PC-3 (cell line): Measurements from ENCODE around the gene PTPN22. TPM values are rescaled to one million over a fixed set of nuclear protein-coding genes. Genes with fewer than 3 reads are reported as not detected.

Source experiments
- ATAC-seq: fragments of 200-7000 bp; cut with Tn5 transposase; 2 replicates; pipeline ENCODE4 v1.9.1; 2020; ENCODE audit warnings: mild to moderate bottlenecking, moderate library complexity
- BruUV-seq: library from RNA; stranded (reverse); fragments of 400-500 nt; replicated peaks from 2 replicates; lab custom pipeline; 2021; lab: Mats Ljungman, UMichigan
- CTCF ChIA-PET: fragments of 300-600 bp; sonication (Branson Sonifier 250); formaldehyde crosslinking; loops from one replicate; lab custom pipeline; 2022; ENCODE audit warnings: antibody characterized with exemption; lab: Charles Lee
- POLR2A ChIA-PET: fragments of 300-600 bp; sonication (Branson Sonifier 250); formaldehyde crosslinking; loops from one replicate; lab custom pipeline; 2022; ENCODE audit warnings: antibody characterized with exemption; ENCODE audit not compliant: unreplicated experiment; lab: Charles Lee
- DNase-seq: peaks from one replicate; pipeline ENCODE4 v3.0.0-alpha.2; 2015
- H2AFZ ChIP-seq: fragments of 300-600 bp; sonication (generic); 2 replicates; pipeline ENCODE4 v1.6.0; 2016; ENCODE audit warnings: antibody characterized with exemption, low read length
- H3F3A ChIP-seq: fragments of 300-600 bp; sonication (generic); one replicate; pipeline ENCODE4 v1.6.0; 2017; ENCODE audit warnings: antibody characterized with exemption, low read length, control low read depth, mild to moderate bottlenecking; ENCODE audit not compliant: unreplicated experiment
- H3K27ac ChIP-seq: fragments of 300-600 bp; sonication (generic); 2 replicates; pipeline ENCODE4 v1.5.1; 2016; ENCODE audit warnings: mild to moderate bottlenecking, low read length
- H3K27me3 ChIP-seq: fragments of 300-600 bp; sonication (generic); 2 replicates; pipeline ENCODE4 v1.6.1; 2016; ENCODE audit warnings: low read length, mixed read lengths
- H3K36me3 ChIP-seq: fragments of 300-600 bp; sonication (generic); 2 replicates; pipeline ENCODE4 v1.6.1; 2016; ENCODE audit warnings: low read depth, mixed run types, low read length, mixed read lengths
- H3K4me1 ChIP-seq: fragments of 300-600 bp; sonication (generic); 2 replicates; pipeline ENCODE4 v1.5.1; 2016; ENCODE audit warnings: low read length; ENCODE audit not compliant: insufficient read depth
- H3K4me2 ChIP-seq: fragments of 300-600 bp; sonication (generic); 2 replicates; pipeline ENCODE4 v1.6.0; 2016; ENCODE audit warnings: low read length
- H3K4me3 ChIP-seq: fragments of 300-600 bp; sonication (generic); 2 replicates; pipeline ENCODE4 v1.5.1; 2016; ENCODE audit warnings: mild to moderate bottlenecking, low read length, mixed read lengths
- H3K79me2 ChIP-seq: fragments of 300-600 bp; sonication (generic); 2 replicates; pipeline ENCODE4 v1.6.1; 2017; ENCODE audit warnings: low read length, mixed read lengths
- H3K9ac ChIP-seq: fragments of 300-600 bp; sonication (generic); 2 replicates; pipeline ENCODE4 v1.6.0; 2016; ENCODE audit warnings: mild to moderate bottlenecking, low read length
- H3K9me2 ChIP-seq: fragments of 300-600 bp; sonication (generic); replicated peaks from 2 replicates; pipeline ENCODE4 v1.6.1; 2016; ENCODE audit warnings: mixed run types, low read length, mixed read lengths
- H3K9me3 ChIP-seq: fragments of 300-600 bp; sonication (generic); 2 replicates; pipeline ENCODE4 v1.6.1; 2016; ENCODE audit warnings: low read length, mixed read lengths
- H4K20me1 ChIP-seq: fragments of 300-600 bp; sonication (generic); 2 replicates; pipeline ENCODE4 v1.6.1; 2016; ENCODE audit warnings: low read length, mixed read lengths
- EZH2 ChIP-seq: fragments of 300-600 bp; sonication (generic); IDR thresholded peaks from one replicate; pipeline ENCODE4 v1.6.1; 2017; ENCODE audit warnings: antibody characterized with exemption, mild to moderate bottlenecking, low read length; ENCODE audit not compliant: unreplicated experiment
- EZH2phosphoT487 ChIP-seq: fragments of 300-600 bp; sonication (generic); IDR thresholded peaks from 2 replicates; pipeline ENCODE4 v1.6.1; 2018; ENCODE audit warnings: mild to moderate bottlenecking, antibody characterized with exemption, low read length, borderline replicate concordance
- intact Hi-C: fragments of 100-400 bp; cut with micrococcal nuclease; formaldehyde crosslinking; loops from 2 replicates; pipeline ENCODE4 v1.9.0; 2023
- total RNA-seq: library from RNA; depleted of rRNA; stranded (reverse); fragments of >200 nt; gene quantifications from 2 replicates; pipeline ENCODE4 v1.2.3, GENCODE V29; 2014
- TF ChIP-seq, protein P1 (sequence below): fragments of 300-600 bp; sonication (generic); conservative IDR thresholded peaks from 2 replicates; pipeline ENCODE4 v1.5.1; 2017; ENCODE audit warnings: antibody characterized with exemption, low read depth, mild to moderate bottlenecking, low read length

Gene PTPN22
- total RNA-seq, 1 experiment from 2014 or later, result 0.04 TPM

DNA sequence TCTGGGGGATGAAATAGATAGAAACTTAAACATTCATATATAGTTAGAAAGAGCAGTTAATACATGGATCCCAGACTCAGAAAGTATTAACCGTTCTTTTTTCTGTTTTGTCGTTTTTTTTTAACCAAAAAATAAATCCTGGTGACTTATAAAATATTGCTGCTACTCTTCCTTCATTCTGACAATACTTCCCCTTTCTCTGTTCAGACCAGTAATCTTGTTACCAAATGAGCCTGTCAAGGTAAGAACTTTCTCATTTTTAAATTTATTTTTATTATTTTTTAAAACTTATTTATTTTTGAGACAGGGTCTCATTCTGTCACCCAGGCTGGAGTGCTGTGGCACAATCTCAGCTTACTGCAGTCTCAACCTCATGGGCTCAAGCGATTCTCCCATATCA, 13.7 kb downstream of the PTPN22 start:
- Histone ChIP-seq H3K27me3 (no peaks in the 10 kb centered on the region), H3F3A (no peaks in the 10 kb centered on the region), H3K27ac (no peak overlapping the region), H3K79me2 (no peaks in the 10 kb centered on the region), H3K4me1 (peaks cover 13% of the 10 kb centered on the region), H3K9me3 (no peaks in the 10 kb centered on the region), H3K9ac (no peak overlapping the region), H3K4me3 (no peak overlapping the region), H4K20me1 (no peaks in the 10 kb centered on the region), H3K36me3 (no peaks in the 10 kb centered on the region), H2AFZ (no peak overlapping the region), H3K4me2 (no peak overlapping the region), H3K9me2 (no peaks in the 10 kb centered on the region)
- no TSS peak for BruUV-seq
- ChIA-PET CTCF (no interaction called here), POLR2A (no interaction called here)
- intact Hi-C loops, result no loop called here
- no peak for ATAC-seq
- no peak for DNase-seq
- no peak for TF ChIP-seq EZH2
- TF ChIP-seq, protein P1, sequence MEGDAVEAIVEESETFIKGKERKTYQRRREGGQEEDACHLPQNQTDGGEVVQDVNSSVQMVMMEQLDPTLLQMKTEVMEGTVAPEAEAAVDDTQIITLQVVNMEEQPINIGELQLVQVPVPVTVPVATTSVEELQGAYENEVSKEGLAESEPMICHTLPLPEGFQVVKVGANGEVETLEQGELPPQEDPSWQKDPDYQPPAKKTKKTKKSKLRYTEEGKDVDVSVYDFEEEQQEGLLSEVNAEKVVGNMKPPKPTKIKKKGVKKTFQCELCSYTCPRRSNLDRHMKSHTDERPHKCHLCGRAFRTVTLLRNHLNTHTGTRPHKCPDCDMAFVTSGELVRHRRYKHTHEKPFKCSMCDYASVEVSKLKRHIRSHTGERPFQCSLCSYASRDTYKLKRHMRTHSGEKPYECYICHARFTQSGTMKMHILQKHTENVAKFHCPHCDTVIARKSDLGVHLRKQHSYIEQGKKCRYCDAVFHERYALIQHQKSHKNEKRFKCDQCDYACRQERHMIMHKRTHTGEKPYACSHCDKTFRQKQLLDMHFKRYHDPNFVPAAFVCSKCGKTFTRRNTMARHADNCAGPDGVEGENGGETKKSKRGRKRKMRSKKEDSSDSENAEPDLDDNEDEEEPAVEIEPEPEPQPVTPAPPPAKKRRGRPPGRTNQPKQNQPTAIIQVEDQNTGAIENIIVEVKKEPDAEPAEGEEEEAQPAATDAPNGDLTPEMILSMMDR, result no peak
- no peak for TF ChIP-seq EZH2phosphoT487

DNA sequence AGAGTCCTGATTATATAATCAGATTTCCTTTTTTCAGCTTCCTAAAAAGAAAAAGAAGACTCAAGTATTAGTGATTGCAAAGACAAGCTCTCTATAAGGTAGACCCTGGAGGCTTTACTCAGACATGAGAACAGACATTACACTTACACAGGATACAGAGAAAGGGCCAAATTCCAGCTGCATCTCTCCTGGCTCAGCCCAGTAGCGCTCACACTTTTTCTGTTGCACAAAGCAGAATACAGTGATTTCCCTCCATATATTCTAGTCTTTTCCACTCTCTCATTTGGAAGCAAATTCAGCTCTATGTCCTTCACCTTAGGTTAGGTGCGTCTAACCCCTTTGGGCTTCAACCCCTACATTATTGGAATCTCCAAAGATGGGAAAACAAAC, 15.1 kb downstream of the PTPN22 start:
- Histone ChIP-seq H3K79me2 (no peaks in the 10 kb centered on the region), H2AFZ (no peak overlapping the region), H4K20me1 (no peaks in the 10 kb centered on the region), H3K27ac (no peak overlapping the region), H3K36me3 (no peaks in the 10 kb centered on the region), H3K9me2 (no peaks in the 10 kb centered on the region), H3K4me1 (peaks cover 13% of the 10 kb centered on the region), H3K4me3 (no peak overlapping the region), H3F3A (no peaks in the 10 kb centered on the region), H3K9me3 (no peaks in the 10 kb centered on the region), H3K4me2 (no peak overlapping the region), H3K9ac (no peak overlapping the region), H3K27me3 (no peaks in the 10 kb centered on the region)
- no TSS peak for BruUV-seq
- ChIA-PET CTCF (no interaction called here), POLR2A (no interaction called here)
- TF ChIP-seq EZH2phosphoT487, result no peak
- TF ChIP-seq EZH2, result no peak
- TF ChIP-seq, protein P1, result no peak
- ATAC-seq (no peak), DNase-seq (no peak)
- intact Hi-C loops, result no loop called here

DNA sequence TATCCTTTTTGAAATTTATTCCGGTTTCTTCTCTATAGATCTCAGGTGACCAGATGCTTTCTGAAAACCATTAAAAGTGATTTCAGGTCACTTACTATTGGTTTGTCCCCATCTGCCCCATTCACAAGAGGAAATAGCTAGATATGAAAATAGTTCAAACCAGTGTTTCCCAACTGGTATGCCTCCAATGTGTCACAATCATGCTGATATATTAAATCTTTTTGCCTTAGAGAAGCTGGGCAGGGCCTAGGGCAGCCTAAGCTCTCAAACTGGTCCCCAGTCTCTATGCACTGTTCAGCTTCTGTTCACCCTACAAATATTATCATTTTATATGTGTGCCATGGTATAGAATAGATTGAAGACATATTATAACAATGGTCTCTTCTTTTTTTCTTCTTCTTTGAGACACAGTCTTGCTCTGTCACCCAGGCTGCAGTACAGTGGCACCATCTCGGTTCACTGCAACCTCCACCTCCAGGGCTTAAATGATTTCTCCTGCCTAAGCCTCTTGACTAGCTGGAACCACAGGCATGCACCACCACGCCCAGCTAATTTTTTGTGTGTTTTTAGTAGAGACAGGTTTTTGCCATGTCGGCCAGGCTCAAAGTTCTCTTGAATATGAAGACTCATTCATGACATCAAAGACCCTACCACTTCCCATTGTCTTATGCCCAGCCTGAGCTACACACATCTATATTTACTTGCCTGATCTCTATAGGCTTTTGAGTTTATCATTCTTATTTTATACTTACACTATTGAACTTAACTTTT, 15.7 kb downstream of the PTPN22 start:
- DNase-seq, result no peak
- Histone ChIP-seq H3F3A (no peaks in the 10 kb centered on the region), H3K4me2 (no peak overlapping the region), H3K9me2 (no peaks in the 10 kb centered on the region), H3K4me3 (no peak overlapping the region), H3K27me3 (no peaks in the 10 kb centered on the region), H4K20me1 (no peaks in the 10 kb centered on the region), H2AFZ (no peak overlapping the region), H3K4me1 (peaks cover 9% of the 10 kb centered on the region), H3K79me2 (no peaks in the 10 kb centered on the region), H3K9ac (no peak overlapping the region), H3K27ac (no peak overlapping the region), H3K9me3 (no peaks in the 10 kb centered on the region), H3K36me3 (no peaks in the 10 kb centered on the region)
- intact Hi-C loops, result no loop called here
- ATAC-seq, result no peak
- TF ChIP-seq EZH2phosphoT487, result no peak
- TF ChIP-seq, protein P1, result no peak
- POLR2A ChIA-PET, result no interaction called here
- CTCF ChIA-PET, result no interaction called here
- BruUV-seq, result no TSS peak
